H1 (cell line): Measurements from ENCODE around the gene BDKRB1. TPM values are rescaled to one million over a fixed set of nuclear protein-coding genes. Genes with fewer than 3 reads are reported as not detected.

Experiments used
- CTCF ChIA-PET: fragments of 300-600 bp; sonication (Branson Sonifier 250); formaldehyde crosslinking; loops from one replicate; lab custom pipeline; 2021; ENCODE audit not compliant: partially characterized antibody; lab: Charles Lee
- POLR2A ChIA-PET: fragments of 300-600 bp; sonication (Branson Sonifier 250); formaldehyde crosslinking; loops from one replicate; lab custom pipeline; 2021; ENCODE audit warnings: inconsistent platforms; ENCODE audit not compliant: partially characterized antibody; lab: Charles Lee
- DNase-seq, 2 experiments: peaks; one replicate each; pipeline versions ENCODE4 v3.0.0 to v3.0.0-alpha.2; 2010 to 2022; ENCODE audit warnings: low spot score in 2 of 2, low read depth in 1 of 2, mixed read lengths in 1 of 2
- FAIRE-seq: peaks from 2 replicates; lab custom pipeline; 2011; peaks lifted over from hg19 to GRCh38; lab: Jason Lieb, UNC
- H2AFZ ChIP-seq: 2 replicates; pipeline ENCODE4 v1.8.1; 2012; ENCODE audit warnings: low read length, inconsistent platforms
- H2AK5ac ChIP-seq: 2 replicates; pipeline ENCODE4 v1.6.1; 2013; ENCODE audit warnings: low read depth, low read length
- H2BK120ac ChIP-seq: replicated peaks from 2 replicates; pipeline ENCODE3; 2013; ENCODE audit warnings: low read depth, low read length, inconsistent platforms
- H2BK12ac ChIP-seq: 2 replicates; pipeline ENCODE4 v1.6.1; 2013; ENCODE audit warnings: low read depth, low read length
- H2BK15ac ChIP-seq: 2 replicates; pipeline ENCODE4 v1.6.1; 2013; ENCODE audit warnings: low read length
- H2BK20ac ChIP-seq: 2 replicates; pipeline ENCODE4 v1.6.1; 2013; ENCODE audit warnings: low read length
- H2BK5ac ChIP-seq: 2 replicates; pipeline ENCODE4 v1.6.1; 2013; ENCODE audit warnings: low read depth, low read length
- H3K14ac ChIP-seq: 2 replicates; pipeline ENCODE4 v1.6.1; 2013; ENCODE audit warnings: inconsistent platforms; ENCODE audit not compliant: insufficient read length
- H3K18ac ChIP-seq: 2 replicates; pipeline ENCODE4 v1.6.1; 2013; ENCODE audit warnings: low read length; ENCODE audit errors: extremely low read depth
- H3K23ac ChIP-seq: 2 replicates; pipeline ENCODE4 v1.6.1; 2013; ENCODE audit warnings: inconsistent platforms; ENCODE audit not compliant: insufficient read length
- H3K23me2 ChIP-seq: 2 replicates; pipeline ENCODE4 v1.6.1; 2013; ENCODE audit warnings: low read depth, low read length
- H3K27ac ChIP-seq: 2 replicates; pipeline ENCODE4 v1.6.1; 2011; ENCODE audit warnings: low read depth, low read length, inconsistent platforms
- H3K27me3 ChIP-seq, 4 experiments: replicated peaks in 1 of 4; 1 replicate in 1 of 4; 2 replicates in 3 of 4; pipeline versions ENCODE4 v1.6.1 to v1.8.1; 2011 to 2013; ENCODE audit warnings: low read length in 3 of 4, mild to moderate bottlenecking in 3 of 4, inconsistent platforms in 2 of 4, mixed read lengths in 2 of 4, moderate library complexity in 1 of 4; ENCODE audit not compliant: control insufficient read depth in 3 of 4, insufficient read depth in 3 of 4; ENCODE audit errors: extremely low read depth in 1 of 4
- H3K36me3 ChIP-seq, 4 experiments: 2 replicates each; pipeline versions ENCODE4 v1.6.1 to v1.8.1; 2011 to 2013; ENCODE audit warnings: mild to moderate bottlenecking in 4 of 4, low read length in 3 of 4, moderate library complexity in 2 of 4, control low read depth in 1 of 4, inconsistent platforms in 1 of 4; ENCODE audit not compliant: insufficient read depth in 4 of 4, control insufficient read depth in 2 of 4
- H3K4ac ChIP-seq: replicated peaks from 2 replicates; pipeline ENCODE3; 2013; ENCODE audit warnings: low read length, low read depth, mixed read lengths, inconsistent platforms; ENCODE audit not compliant: insufficient read length
- H3K4me1 ChIP-seq, 4 experiments: replicated peaks in 1 of 4; 1 replicate in 1 of 4; 2 replicates in 3 of 4; pipeline versions ENCODE4 v1.6.1 to v1.8.1; 2011 to 2013; ENCODE audit warnings: low read length in 3 of 4, inconsistent platforms in 2 of 4, mixed read lengths in 1 of 4; ENCODE audit not compliant: insufficient read depth in 4 of 4, control insufficient read depth in 3 of 4
- H3K4me2 ChIP-seq, 2 experiments: 2 replicates each; pipeline versions ENCODE4 v1.6.1 to v1.8.1; 2011 to 2013; ENCODE audit warnings: low read depth in 2 of 2, low read length in 2 of 2, control low read depth in 1 of 2, inconsistent platforms in 1 of 2, mild to moderate bottlenecking in 1 of 2; ENCODE audit not compliant: insufficient read depth in 1 of 2
- H3K4me3 ChIP-seq, 4 experiments: fragments of 200-600, 300-600 bp in 1 of 4; sonication (generic), shearing (Covaris generic), sonication (Bioruptor Twin) in 1 of 4; 2 replicates each; pipeline versions ENCODE4 v1.5.1 to v1.8.1; 2011 to 2016; ENCODE audit warnings: low read length in 4 of 4, low read depth in 3 of 4, control low read depth in 2 of 4, inconsistent platforms in 2 of 4, mild to moderate bottlenecking in 2 of 4, mixed read lengths in 1 of 4, moderate library complexity in 1 of 4; ENCODE audit not compliant: insufficient read depth in 2 of 4; ENCODE audit errors: extremely low read depth in 1 of 4
- H3K56ac ChIP-seq: replicated peaks from 2 replicates; pipeline ENCODE3; 2013; ENCODE audit warnings: low read depth, mild to moderate bottlenecking, mixed read lengths, low read length, inconsistent platforms; ENCODE audit not compliant: insufficient read length
- H3K79me1 ChIP-seq: 2 replicates; pipeline ENCODE4 v1.6.1; 2013; ENCODE audit warnings: low read depth, low read length, control low read depth
- H3K79me2 ChIP-seq, 2 experiments: 2 replicates each; pipeline versions ENCODE4 v1.6.1 to v1.8.1; 2012 to 2013; ENCODE audit warnings: low read length in 2 of 2, mild to moderate bottlenecking in 2 of 2, inconsistent platforms in 1 of 2; ENCODE audit not compliant: insufficient read depth in 2 of 2, control insufficient read depth in 1 of 2
- H3K9ac ChIP-seq, 4 experiments: replicated peaks in 1 of 4; 1 replicate in 1 of 4; 2 replicates in 3 of 4; pipeline versions ENCODE4 v1.6.1 to v1.8.1; 2011 to 2013; ENCODE audit warnings: low read depth in 3 of 4, low read length in 3 of 4, control low read depth in 2 of 4, mild to moderate bottlenecking in 2 of 4, moderate library complexity in 2 of 4, inconsistent platforms in 1 of 4; ENCODE audit errors: extremely low read depth in 1 of 4
- H3K9me3 ChIP-seq, 2 experiments: 2 replicates each; pipeline versions ENCODE4 v1.6.1 to v1.8.1; 2012 to 2013; ENCODE audit warnings: mild to moderate bottlenecking in 2 of 2, moderate library complexity in 2 of 2, control low read depth in 1 of 2, inconsistent platforms in 1 of 2, low read depth in 1 of 2, low read length in 1 of 2, mixed read lengths in 1 of 2; ENCODE audit not compliant: insufficient read depth in 2 of 2
- H4K20me1 ChIP-seq, 2 experiments: replicated peaks in 1 of 2; 2 replicates each; pipeline versions ENCODE3 to v1.8.1; 2011 to 2013; ENCODE audit warnings: inconsistent platforms in 2 of 2, low read length in 2 of 2, mild to moderate bottlenecking in 1 of 2; ENCODE audit not compliant: insufficient read depth in 2 of 2, control insufficient read depth in 1 of 2
- H4K5ac ChIP-seq: 2 replicates; pipeline ENCODE4 v1.6.1; 2013; ENCODE audit warnings: low read length, low read depth, mixed read lengths, inconsistent platforms; ENCODE audit not compliant: insufficient read length
- H4K8ac ChIP-seq: 2 replicates; pipeline ENCODE4 v1.8.0; 2013; ENCODE audit warnings: mild to moderate bottlenecking, moderate library complexity, low read length, inconsistent platforms; ENCODE audit not compliant: insufficient read depth; ENCODE audit errors: extremely low read depth
- H4K91ac ChIP-seq: replicated peaks from 2 replicates; pipeline ENCODE3; 2013; ENCODE audit warnings: low read length, mixed read lengths, inconsistent platforms; ENCODE audit not compliant: insufficient read length
- BCL11A ChIP-seq, 2 experiments: IDR thresholded peaks; one replicate each; pipeline ENCODE4 v1.6.1; 2011; ENCODE audit warnings: low read depth in 2 of 2, low read length in 2 of 2, mild to moderate bottlenecking in 2 of 2
- BRCA1 ChIP-seq: IDR thresholded peaks from 2 replicates; pipeline ENCODE4 v1.6.1; 2012; ENCODE audit warnings: low read depth, low read length, improper control_type of control experiment
- CBX8 ChIP-seq: fragments of 300-800, 300-1000 bp; sonication (generic); IDR thresholded peaks from 2 replicates; pipeline ENCODE4 v1.7.1; 2016; ENCODE audit warnings: low read depth, low read length, borderline replicate concordance
- CEBPB ChIP-seq: IDR thresholded peaks from 2 replicates; pipeline ENCODE4 v1.6.1; 2012; ENCODE audit warnings: low read depth, low read length
- JUN ChIP-seq: IDR thresholded peaks from 2 replicates; pipeline ENCODE4 v1.6.1; 2011; ENCODE audit warnings: low read depth, mild to moderate bottlenecking, improper control_type of control experiment, low read length
- RNF2 ChIP-seq: fragments of 200-900, 300-1000 bp; sonication (generic); IDR thresholded peaks from 2 replicates; pipeline ENCODE4 v1.7.1; 2016; ENCODE audit warnings: borderline replicate concordance, low read depth, mild to moderate bottlenecking, antibody characterized with exemption, low read length; ENCODE audit not compliant: poor library complexity, severe bottlenecking; ENCODE audit errors: missing control alignments
- RXRA ChIP-seq: IDR thresholded peaks from 2 replicates; pipeline ENCODE4 v1.6.1; 2011; ENCODE audit warnings: low read depth, mild to moderate bottlenecking, low read length, moderate library complexity; ENCODE audit not compliant: insufficient read depth
- SP4 ChIP-seq: IDR thresholded peaks from 2 replicates; pipeline ENCODE4 v1.6.1; 2012; ENCODE audit warnings: low read length, inconsistent platforms
- TAF1 ChIP-seq: IDR thresholded peaks from 2 replicates; pipeline ENCODE4 v1.6.1; 2011; ENCODE audit warnings: mild to moderate bottlenecking, low read depth, low read length
- WGBS, 2 experiments: shearing (Covaris generic) in 1 of 2; methylation state at CpG; one replicate each; pipeline versions ENCODE4 v1.1.6 to v1.1.7; 2013 to 2015; ENCODE audit warnings: low lambda C conversion rate in 2 of 2, mixed read lengths in 2 of 2, inconsistent platforms in 1 of 2, low coverage in 1 of 2, missing lambda C conversion rate in 1 of 2; ENCODE audit not compliant: insufficient replicate concordance in 2 of 2, insufficient coverage in 1 of 2, insufficient read length in 1 of 2; ENCODE audit errors: extremely low coverage in 1 of 2, missing lambda C conversion rate in 1 of 2; 5-methylcytosine and 5-hydroxymethylcytosine counted together
- polyA plus RNA-seq, 7 experiments: library from polyadenylated mRNA; depleted of rRNA in 3 of 7; stranded (reverse) in 5 of 7; unstranded in 2 of 7; fragments of >200 nt in 5 of 7; fragments of 200-250 nt in 2 of 7; gene quantifications; 1 replicate in 5 of 7; 2 replicates in 1 of 7; 4 replicates in 1 of 7; pipeline versions ENCODE4 v1.2.1 to v1.2.3, GENCODE V29; 2011 to 2013; ENCODE audit warnings: missing spikeins in 2 of 7, mixed read lengths in 2 of 7
- total RNA-seq: library from RNA; stranded (reverse); fragmentation: NEBNext Ultra II Directional; extraction: Animal tissue kit (Norgen Biotek cat#: 25700); gene quantifications from 2 replicates; pipeline ENCODE4 v1.2.1, GENCODE V29; 2021
- TF ChIP-seq, protein P1 (sequence below): IDR thresholded peaks from 2 replicates; pipeline ENCODE4 v1.6.1; 2011; ENCODE audit warnings: low read length, improper control_type of control experiment

Gene BDKRB1
- total and polyA plus RNA-seq, 2 of the 8 experiments (the other 6 are each of a cell fraction or from before 2014, with no cell fraction given), result 0.27 TPM; not detected in 1

GRCh38 chr14:96246539-96246847 lies 9.5 kb upstream of the BDKRB1 start:
- peak overlapping the region; percentile 54; the same call in 1 of the 2 replicates for H2AK5ac ChIP-seq
- ChIA-PET POLR2A (interaction anchor here (0.5 kb wide), 1 partner anchor 881 kb away, joined by 3 read pairs; no protein-coding TSS in a partner anchor), CTCF (interaction anchor here (0.7 to 2.5 kb wide), 4 partner anchors 29 to 191 kb away, joined by 3 to 10 read pairs (median 4); no protein-coding TSS in a partner anchor)
- H2BK12ac ChIP-seq, result no peak overlapping the region
- no peaks in the 10 kb centered on the region for H3K79me1 ChIP-seq
- no peak overlapping the region for H3K9ac ChIP-seq
- no peaks in the 10 kb centered on the region for H3K36me3 ChIP-seq
- no peak overlapping the region for H4K8ac ChIP-seq
- H3K4me2 ChIP-seq, result no peak overlapping the region
- H2BK5ac ChIP-seq, result no peak overlapping the region
- peaks cover 3 to 10% of the 10 kb centered on the region in 2 experiments; a peak in 2 of 4 replicates for H3K9me3 ChIP-seq
- H3K56ac ChIP-seq, result no peak overlapping the region
- no peak overlapping the region for H4K91ac ChIP-seq
- H2BK15ac ChIP-seq, result no peak overlapping the region
- no peak overlapping the region for H3K23ac ChIP-seq
- WGBS, 2 experiments, result 77% methylated on average over 1 of the region's 1 CpG; no CpG with 5 or more reads in 1 of the 2 experiments
- H3K27me3 ChIP-seq, result no peaks in the 10 kb centered on the region
- H2BK20ac ChIP-seq, result no peak overlapping the region
- no peaks in the 10 kb centered on the region for H3K79me2 ChIP-seq
- FAIRE-seq, result no peak
- no peak overlapping the region for H3K18ac ChIP-seq
- H3K4me3 ChIP-seq, result no peak overlapping the region
- DNase-seq, result no peak
- no peak overlapping the region for H4K5ac ChIP-seq
- no peak overlapping the region for H2AFZ ChIP-seq
- no peaks in the 10 kb centered on the region for H3K23me2 ChIP-seq
- H4K20me1 ChIP-seq, result no peaks in the 10 kb centered on the region
- peaks cover 0 to 4% (median 2%) of the 10 kb centered on the region in 4 experiments; a peak in 2 of 7 replicates for H3K4me1 ChIP-seq
- H3K14ac ChIP-seq, result no peak overlapping the region
- no peak overlapping the region for H2BK120ac ChIP-seq
- no peak overlapping the region for H3K27ac ChIP-seq
- H3K4ac ChIP-seq, result no peak overlapping the region
- TF ChIP-seq RXRA (no peak), SP4 (no peak), CEBPB (no peak), TAF1 (no peak), BRCA1 (no peak), CBX8 (no peak), RNF2 (no peak), JUN (no peak), BCL11A (IDR thresholded peaks at IDR 0.05; ENCODE audit: low read depth in 2 of 2, low read length in 2 of 2) (no peak)
- TF ChIP-seq, protein P1, sequence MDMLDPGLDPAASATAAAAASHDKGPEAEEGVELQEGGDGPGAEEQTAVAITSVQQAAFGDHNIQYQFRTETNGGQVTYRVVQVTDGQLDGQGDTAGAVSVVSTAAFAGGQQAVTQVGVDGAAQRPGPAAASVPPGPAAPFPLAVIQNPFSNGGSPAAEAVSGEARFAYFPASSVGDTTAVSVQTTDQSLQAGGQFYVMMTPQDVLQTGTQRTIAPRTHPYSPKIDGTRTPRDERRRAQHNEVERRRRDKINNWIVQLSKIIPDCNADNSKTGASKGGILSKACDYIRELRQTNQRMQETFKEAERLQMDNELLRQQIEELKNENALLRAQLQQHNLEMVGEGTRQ, result no peak
